Hindlimb muscle (tissue), 1 donor: ENCODE results near the gene FAM118B. TPM values are rescaled to one million over a fixed set of nuclear protein-coding genes. Genes with fewer than 3 reads are reported as not detected.

Experiments used
- DNase-seq: peaks from one replicate; pipeline ENCODE4 v3.0.0-alpha.2; 2013
- polyA plus RNA-seq: library from polyadenylated mRNA; unstranded; fragments of 120-200 nt; gene quantifications from one replicate; pipeline ENCODE4 v1.2.1, GENCODE V29; 2013; ENCODE audit not compliant: insufficient read length

FAM118B gene
- polyA plus RNA-seq, result 17.5 TPM

- peak; percentile 95 for DNase-seq
Observed at GRCh38 chr11:126211236-126212088, at the start of gene FAM118B, which contains the start of gene RPUSD4. FAM118B (plus strand) TSS chr11:126211782; CDS start chr11:126235002, 23,220 bp downstream. RPUSD4 (minus strand) TSS chr11:126211650; CDS start chr11:126211638, 12 bp downstream.

DNA sequence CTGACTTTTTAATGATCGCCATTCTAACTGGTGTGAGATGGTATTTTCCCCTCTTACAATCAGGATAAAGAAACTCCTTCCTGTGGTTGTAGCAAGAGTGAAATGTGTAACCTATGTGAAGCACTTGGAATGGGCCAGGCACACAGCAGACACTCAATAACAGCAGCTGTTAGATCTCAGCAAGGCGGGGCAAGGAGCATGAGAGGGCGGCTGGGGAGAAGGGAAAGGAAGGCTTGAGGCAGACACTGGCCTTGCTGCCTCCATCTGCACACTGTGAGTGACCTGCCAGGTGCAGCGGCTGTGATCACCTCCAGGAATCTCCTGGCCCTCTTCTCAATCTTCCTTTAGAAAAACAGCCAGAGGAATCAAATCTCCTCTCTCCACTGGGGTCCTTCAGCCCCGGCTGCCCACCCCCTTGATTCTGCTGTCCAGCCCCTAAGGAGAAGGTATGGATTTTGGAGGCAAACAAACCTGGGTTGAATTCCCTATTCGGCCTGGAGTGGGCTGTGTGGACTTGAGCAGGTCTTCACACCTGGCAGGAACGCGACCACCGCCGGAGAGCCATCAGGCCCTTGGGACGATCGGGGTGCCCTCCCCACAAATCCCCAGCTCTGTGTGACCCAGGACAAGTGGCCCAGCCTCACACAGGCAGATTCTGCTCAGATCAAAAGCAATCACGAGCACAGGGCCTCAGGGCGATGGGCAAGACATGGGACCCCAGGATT is 49.1 kb upstream of the FAM118B start:
- DNase-seq, result no peak

DNA sequence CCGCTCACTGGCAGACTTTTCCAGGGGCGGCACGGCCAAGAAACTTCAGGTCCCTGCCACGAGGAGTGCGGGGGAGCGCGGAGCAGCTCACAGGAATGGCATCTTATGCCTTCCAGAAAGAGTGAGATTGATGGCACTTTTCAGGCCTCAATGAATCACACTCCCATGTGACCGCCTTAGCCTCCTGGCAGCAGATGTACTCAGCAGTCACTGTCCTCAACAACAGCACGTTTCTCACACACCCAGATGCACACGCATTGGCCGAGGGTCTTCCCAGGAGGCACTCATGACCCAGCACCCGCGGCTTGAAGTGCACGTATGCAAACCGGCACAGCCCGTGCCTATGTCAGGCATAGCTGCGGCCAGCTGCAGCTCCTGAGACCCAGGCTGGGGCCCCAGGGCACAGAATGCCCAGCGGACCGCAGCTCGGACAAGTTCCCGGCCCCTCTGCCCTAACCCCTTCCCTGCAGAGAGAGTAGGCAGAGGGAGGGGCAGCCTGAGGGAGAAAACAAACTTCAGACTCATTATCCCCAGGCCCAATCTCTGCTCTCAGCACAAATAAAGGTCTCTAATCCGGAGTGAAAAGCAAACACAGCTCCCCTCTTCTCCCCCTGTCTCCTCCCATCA is 48.4 kb upstream of the FAM118B start:
- no peak for DNase-seq

DNA sequence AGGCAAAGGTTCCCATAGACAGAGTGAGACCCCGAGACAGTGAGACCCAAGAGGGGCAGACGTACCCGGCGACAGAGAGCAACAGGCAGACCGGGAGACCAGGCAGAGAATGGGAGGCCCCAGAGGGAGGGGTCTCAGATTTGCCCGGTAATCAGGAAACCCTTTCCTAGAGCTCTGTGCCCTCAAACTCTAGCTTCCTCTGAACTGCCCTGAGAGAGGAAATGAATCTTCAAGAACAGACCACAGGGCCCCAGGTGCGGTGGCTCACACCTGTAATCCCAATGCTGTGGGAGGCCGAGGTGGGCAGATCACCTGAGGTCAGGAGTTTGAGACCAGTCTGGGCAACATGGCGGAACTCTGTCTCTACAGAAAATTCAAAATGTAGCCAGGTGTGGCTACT is 47.8 kb upstream of the FAM118B start:
- DNase-seq, result no peak

GRCh38 chr11:126164781-126165180 is 46.8 kb upstream of the FAM118B start:
- DNase-seq, result no peak

- no peak for DNase-seq
Observed at GRCh38 chr11:126165311-126165720, 46.3 kb upstream of the FAM118B start.

DNA sequence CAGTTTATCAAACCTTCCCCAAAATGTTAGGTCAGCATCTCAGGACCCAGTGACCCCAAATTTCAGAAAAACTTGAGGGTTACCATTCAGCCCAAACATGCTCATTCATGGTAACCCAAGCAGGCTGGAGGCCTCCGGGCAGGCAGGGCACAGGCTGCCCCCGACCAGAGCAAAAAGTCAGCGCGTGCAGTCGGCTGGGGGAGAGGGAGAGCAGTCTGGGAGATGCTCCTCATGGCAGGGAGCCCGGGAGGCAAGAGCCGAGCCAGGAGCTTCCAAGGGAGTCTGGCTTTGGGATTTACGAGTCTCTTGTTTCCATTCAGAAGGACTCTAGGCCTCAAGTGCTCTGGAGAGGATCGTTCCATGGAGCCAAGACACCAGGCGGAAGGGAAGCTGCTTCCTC is 45.8 kb upstream of the FAM118B start:
- DNase-seq, result no peak

DNA sequence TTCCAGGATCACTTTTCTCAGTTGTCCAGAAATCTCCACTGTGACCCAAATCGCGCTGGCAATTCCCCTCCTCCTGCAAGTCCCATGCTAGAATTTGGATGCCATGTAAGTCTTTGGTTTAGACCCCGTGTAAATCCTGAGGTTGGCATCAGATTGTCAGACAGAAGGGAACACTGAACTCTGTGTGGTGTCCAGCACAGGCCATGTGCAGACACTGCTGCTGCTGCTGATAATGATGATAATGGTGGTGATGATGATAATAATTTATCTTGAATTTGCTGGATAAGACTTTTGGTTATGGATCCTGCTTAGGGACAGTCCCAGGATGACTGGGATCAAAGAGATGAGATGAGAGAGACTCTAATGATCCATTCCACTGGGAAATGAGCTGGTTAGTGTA is 45.2 kb upstream of the FAM118B start:
- no peak for DNase-seq

- no peak for DNase-seq
Observed at GRCh38 chr11:126167488-126167887, 44.1 kb upstream of the FAM118B start.

DNA sequence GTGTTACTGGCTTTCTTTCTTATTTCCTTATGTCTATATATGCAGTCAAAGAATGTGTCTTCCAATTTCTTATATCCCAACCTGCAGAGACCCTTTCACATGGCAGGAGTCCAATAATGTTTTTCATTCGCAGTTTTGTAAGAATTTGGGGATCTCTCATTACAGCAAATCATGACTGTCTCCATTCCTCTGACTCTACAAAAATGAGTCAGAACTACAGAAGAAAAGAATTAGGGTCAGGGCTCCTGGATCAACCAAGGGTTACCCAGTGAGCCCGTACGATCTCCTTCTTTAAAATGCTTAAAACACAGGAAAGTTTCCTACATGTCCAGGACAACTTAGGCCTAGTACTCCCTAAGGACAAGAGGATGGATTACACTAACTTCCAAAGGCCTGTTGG is 42.3 kb upstream of the FAM118B start:
- no peak for DNase-seq

DNA sequence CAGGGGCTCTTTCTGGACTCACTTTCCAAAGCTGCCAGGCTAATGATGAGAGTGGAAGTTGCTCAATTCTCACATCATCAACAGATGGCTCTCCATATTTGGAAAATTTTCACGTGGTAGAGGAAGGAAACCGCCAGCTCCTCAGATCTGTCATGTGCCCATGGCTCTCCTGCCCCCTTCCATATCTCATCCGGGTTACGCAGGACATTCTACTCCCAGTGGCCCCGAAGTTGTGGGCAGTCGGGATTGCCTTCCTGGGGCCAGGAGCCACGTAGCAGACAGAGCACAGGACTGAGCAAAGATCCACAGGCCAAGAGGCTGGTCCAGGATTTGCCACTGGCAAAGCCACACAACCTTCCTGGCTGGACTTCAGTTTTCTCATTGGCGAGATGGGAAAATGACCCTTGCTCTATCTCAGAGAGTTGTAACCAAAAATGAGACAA is 39.0 kb upstream of the FAM118B start:
- DNase-seq, result no peak

GRCh38 chr11:126173257-126173656 is 38.3 kb upstream of the FAM118B start:
- DNase-seq, result no peak

- DNase-seq, result no peak
Observed at GRCh38 chr11:126174816-126175215, 36.8 kb upstream of the FAM118B start.

- peak; percentile 38 for DNase-seq
Observed at GRCh38 chr11:126175393-126175792, 36.2 kb upstream of the FAM118B start.

DNA sequence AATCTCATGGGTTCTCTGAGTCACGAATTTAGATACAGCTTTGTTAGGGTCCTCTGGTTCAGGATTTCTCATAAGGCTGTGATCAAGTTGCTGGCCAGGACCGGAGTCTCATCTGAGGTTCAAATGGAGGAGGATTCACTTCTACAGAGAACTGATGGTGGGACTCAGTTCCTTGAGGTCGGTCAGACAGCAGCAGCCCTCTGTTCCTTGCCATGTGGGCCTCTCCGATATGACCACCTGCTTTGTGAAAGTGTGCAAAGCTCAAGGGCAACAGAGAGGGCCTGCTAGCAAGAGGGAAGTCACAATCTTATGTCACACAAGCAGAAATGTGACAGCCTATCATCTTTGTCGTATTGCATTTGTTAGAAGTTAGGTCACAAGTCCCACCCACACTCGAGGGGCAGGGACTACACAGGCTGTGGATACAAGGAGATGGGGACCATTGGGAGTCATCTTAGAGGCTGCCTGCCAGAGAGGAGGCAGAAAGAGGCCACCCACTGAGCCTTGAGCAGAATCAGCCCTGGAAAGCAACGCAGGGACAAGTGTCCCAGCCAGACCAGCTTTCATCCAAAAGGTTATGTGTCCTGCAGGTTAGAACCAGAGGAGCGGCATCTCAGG is 34.6 kb upstream of the FAM118B start:
- no peak for DNase-seq

DNA sequence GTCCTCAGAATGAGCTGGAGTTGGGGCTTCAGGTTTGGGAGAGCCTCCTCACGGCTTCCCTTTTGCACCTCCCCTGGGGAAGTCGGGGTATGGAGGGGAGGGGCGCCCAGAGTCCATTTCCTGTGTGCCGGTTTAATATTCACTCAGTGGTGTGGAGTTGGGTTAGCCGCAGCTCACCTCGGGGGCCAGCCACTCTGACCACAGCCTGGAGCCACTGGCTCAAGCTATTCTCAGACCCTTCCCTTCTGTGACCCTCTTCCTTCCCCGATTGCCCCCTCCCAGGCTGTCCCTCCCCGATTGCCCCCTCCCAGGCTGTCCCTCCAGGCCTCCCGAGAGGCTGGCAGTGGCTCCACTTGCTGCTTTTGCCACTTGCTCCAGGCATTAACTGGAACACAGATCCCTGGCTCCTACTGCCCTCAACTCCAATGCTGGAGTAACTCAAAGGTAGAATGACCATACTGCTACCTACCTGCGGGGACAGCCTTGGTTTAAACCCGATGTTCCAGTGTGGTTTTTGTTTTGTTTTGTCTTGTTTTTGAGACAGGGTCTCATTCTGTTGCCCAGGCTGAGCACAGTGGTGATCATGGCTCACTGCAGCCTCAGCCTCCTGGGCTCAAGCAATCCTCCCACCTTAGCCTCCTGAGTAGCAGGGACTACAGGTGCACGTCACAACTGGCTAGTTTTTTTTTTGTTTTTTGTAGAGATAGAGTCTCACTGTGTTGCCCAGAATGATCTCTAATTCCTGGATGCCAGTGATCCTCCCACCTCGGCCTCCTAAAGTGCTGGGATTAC is 29.4 kb upstream of the FAM118B start:
- no peak for DNase-seq

DNA sequence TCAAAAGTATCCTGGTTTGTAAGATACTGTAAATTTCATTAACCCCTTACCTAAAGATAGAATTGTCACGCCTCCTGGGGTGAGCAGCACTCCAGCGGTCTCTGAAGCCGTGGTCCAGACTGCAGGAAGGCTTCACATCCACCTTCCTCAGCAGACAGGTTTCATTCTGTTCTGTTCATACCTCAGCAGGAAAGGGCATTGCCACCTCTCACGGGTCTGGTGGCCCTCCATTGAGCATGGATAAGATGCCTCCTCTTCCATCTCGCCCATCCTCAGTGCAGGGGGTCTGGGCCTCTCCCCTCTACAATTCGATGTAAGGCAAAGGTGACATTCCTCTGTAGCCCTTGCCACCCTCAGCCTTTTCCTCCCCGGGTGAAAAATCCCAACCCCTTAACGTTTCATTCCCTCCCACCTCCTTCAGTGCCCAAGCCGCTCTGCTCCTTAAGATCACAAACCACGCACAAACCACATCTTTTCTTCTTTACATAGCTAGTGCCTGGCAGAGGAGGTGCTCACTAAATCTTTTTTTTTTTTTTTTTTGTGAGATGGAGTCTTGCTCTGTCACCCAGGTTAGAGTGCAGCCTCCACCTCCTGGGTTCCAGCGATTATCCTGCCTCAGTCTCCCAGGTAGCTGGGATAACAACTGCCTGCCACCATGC is 28.7 kb upstream of the FAM118B start:
- no peak for DNase-seq

DNA sequence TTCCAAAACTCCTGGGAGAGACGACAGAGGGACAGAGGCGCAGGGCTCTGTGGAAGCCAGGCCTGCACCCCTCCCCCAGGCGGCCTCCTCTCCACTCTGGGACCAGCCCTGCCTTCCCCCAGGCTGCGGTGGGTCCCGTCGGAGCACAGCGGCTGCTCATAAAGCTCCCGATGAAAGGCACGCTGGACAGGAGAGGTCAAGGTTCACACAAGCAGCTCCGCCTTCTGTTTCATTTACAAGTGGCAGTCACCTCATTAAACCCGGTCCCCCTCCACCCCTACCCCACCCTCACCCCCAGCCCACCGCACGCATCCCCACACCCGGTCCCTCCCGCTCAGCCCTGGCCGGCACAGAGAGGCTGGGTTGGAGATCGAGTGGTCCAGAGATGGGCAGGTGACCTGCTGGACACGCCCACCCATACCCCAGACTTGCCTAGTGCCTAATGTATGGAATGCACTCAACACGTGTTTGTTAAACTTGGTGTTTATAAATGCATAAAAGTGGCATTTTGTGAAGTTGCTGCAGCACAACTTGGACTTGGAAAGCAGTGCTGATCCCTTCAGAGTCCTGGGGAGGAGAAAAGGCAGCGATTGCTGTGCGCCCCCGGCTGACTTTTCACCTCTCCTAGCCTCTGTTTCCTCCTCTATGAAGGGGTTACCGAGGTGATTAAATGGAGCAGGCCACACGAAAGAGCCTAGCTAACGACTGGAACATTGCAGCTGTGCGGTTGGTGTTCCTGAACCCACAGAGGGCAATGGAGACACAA is 26.1 kb upstream of the FAM118B start:
- DNase-seq, result no peak

- DNase-seq, result no peak
Observed at GRCh38 chr11:126186025-126186698, 25.4 kb upstream of the FAM118B start.
